ENCODE data around the gene RIC8A. TPM values are rescaled to one million over a fixed set of nuclear protein-coding genes. Genes with fewer than 3 reads are reported as not detected.
A peak's percentile ranks its signal among the peaks of the same experiment; 100 is the strongest.

RIC8A gene
- total RNA-seq, 1 experiment from 2014 or later, result 56.2 TPM

- peaks cover 9% of the 10 kb centered on the region for H3K4me1 ChIP-seq (ENCODE audit: low read length)
- H4K20me1 ChIP-seq (ENCODE audit: insufficient read depth, low read depth, low read length), result peaks cover 15% of the 10 kb centered on the region
- H3K27ac ChIP-seq (ENCODE audit: low read length), result no peak overlapping the region
- H2AFZ ChIP-seq (ENCODE audit: low read length), result no peak overlapping the region
- H3K4me2 ChIP-seq (ENCODE audit: low read depth, low read length, poor library complexity, severe bottlenecking), result no peak overlapping the region
- no peaks in the 10 kb centered on the region for H3K27me3 ChIP-seq (ENCODE audit: low read length)
- peaks cover 17% of the 10 kb centered on the region for H3K79me2 ChIP-seq (ENCODE audit: low read length)
- H3K9me2 ChIP-seq (replicated peaks; ENCODE audit: insufficient read depth, low read length), result no peaks in the 10 kb centered on the region
- H3K9me3 ChIP-seq (ENCODE audit: low read length), result no peaks in the 10 kb centered on the region
- H3K9ac ChIP-seq (ENCODE audit: low read length), result no peak overlapping the region
- H3K36me3 ChIP-seq (ENCODE audit: insufficient read depth, low read length), result peaks cover 4% of the 10 kb centered on the region
- no peak overlapping the region for H3K4me3 ChIP-seq (ENCODE audit: low read length)
- DNase-seq, result no peak
Observed at GRCh38 chr11:202490-202889, 5.0 kb upstream of the RIC8A start.

DNA sequence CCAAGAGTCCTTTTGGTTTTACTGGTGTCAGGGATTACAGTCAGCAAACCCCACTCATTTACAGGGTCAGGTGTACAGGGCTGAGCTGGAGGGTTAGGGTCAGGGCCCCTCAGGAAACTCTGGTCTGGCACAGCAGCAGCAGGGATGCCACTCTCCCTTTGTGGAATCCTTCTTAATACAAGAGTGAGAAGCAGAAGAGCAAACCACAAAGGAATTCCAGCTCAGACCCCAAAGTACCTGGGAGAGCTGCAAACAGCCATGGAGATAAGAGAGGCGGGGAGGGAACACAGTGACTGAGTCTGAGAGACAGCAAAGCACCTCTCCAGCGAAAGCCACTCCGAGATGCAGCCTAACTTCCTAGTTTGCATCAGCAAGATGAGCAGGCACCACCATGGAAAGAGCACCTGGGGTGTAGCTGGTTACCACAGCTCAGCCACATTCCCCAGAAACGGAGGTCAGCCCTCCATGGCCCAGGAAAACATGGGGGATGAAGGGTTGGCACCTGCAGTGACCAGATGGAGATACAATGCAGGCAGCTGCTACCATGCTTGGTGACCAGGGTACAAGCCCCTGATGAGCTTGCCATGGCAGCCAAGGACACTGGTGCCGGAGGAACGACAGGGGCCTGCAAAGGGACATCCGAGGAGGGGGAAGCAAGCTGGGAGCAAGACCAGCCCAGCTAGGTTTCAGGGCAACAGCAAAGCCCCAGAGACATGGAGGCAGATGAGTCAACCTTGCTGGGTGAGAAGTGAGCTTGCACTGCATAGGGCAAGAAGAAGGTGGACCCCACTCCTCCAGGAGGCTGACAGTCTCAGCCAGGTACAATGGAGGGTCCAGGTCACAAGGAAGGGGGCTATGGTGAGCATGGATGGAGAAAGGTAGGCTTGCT is 4.2 kb upstream of the RIC8A start:
- H3K9ac ChIP-seq (ENCODE audit: low read length), result no peak overlapping the region
- H3K4me1 ChIP-seq (ENCODE audit: low read length), result peaks cover 9% of the 10 kb centered on the region
- H3K4me3 ChIP-seq (ENCODE audit: low read length), result no peak overlapping the region
- H3K9me3 ChIP-seq (ENCODE audit: low read length), result no peaks in the 10 kb centered on the region
- no peak overlapping the region for H2AFZ ChIP-seq (ENCODE audit: low read length)
- peak; percentile 38 for DNase-seq
- H3K27me3 ChIP-seq (ENCODE audit: low read length), result no peaks in the 10 kb centered on the region
- H3K27ac ChIP-seq (ENCODE audit: low read length), result no peak overlapping the region
- no peaks in the 10 kb centered on the region for H3K9me2 ChIP-seq (replicated peaks; ENCODE audit: insufficient read depth, low read length)
- peaks cover 4% of the 10 kb centered on the region for H3K36me3 ChIP-seq (ENCODE audit: insufficient read depth, low read length)
- peaks cover 22% of the 10 kb centered on the region for H3K79me2 ChIP-seq (ENCODE audit: low read length)
- peaks cover 15% of the 10 kb centered on the region for H4K20me1 ChIP-seq (ENCODE audit: insufficient read depth, low read depth, low read length)
- no peak overlapping the region for H3K4me2 ChIP-seq (ENCODE audit: low read depth, low read length, poor library complexity, severe bottlenecking)

DNA sequence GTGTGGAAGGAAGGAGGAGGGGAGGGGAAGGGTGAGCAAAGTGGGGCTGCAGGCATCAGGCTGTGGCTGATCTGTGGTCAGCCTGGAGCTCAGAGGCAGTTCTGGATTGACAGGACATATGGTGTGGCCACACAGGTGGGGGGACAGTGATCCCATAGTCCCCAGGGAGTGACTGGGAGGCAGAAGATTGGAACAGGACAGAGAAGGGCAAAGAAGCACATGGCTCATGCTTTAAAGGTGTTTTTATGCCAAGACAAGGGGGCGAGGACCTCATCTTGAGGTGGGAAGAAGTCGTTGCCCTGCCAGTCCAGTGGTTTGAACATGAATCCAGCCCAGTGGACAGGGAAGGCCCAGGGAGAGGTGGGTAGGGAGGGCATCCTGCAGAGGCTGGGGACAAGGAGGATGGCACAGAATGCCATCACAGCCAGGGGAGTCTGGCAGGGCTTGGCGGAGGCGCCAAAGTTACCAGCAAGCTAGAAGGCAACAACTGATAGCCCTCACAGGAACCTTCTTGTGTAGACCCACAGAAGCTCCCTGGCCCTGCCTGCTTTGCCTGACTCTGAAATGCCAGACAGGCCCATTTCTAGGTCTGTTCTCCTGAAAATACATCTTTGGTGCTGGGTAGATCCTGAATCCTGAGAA is 3.4 kb upstream of the RIC8A start:
- Histone ChIP-seq H2AFZ (ENCODE audit: low read length) (no peak overlapping the region), H3K4me3 (ENCODE audit: low read length) (no peak overlapping the region), H3K27me3 (ENCODE audit: low read length) (no peaks in the 10 kb centered on the region), H3K9me3 (ENCODE audit: low read length) (no peaks in the 10 kb centered on the region), H4K20me1 (ENCODE audit: insufficient read depth, low read depth, low read length) (peaks cover 15% of the 10 kb centered on the region), H3K27ac (ENCODE audit: low read length) (no peak overlapping the region), H3K4me1 (ENCODE audit: low read length) (peaks cover 9% of the 10 kb centered on the region), H3K9ac (ENCODE audit: low read length) (no peak overlapping the region), H3K36me3 (ENCODE audit: insufficient read depth, low read length) (peaks cover 4% of the 10 kb centered on the region), H3K79me2 (ENCODE audit: low read length) (peaks cover 28% of the 10 kb centered on the region), H3K9me2 (replicated peaks; ENCODE audit: insufficient read depth, low read length) (no peaks in the 10 kb centered on the region), H3K4me2 (ENCODE audit: low read depth, low read length, poor library complexity, severe bottlenecking) (no peak overlapping the region)
- DNase-seq, result no peak

DNA sequence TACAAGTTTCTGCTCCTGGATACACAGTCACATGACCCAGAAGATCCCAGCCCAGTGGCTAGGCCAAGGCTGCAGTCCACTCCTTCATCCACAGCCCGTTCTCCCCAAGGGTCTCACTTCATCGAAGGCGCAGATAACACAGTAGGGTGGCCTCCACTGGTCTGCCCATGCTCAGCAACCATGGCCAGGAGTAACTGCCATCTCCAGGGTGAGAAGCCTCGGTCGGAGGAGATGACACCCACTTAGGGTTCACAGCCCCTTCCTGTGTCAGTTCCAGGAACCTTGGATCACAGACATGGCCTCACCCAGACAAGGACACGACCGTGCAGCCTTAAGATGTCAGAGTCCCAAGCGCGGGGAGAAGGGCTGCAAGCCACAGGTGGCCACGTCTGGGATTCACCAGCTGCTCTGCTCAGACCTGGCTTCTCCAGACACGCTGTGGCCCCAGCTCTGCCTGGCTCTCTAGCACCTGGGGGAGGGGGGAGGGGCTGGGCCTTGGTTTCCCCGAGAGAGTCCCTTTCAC is 2.9 kb upstream of the RIC8A start:
- Histone ChIP-seq H2AFZ (ENCODE audit: low read length) (no peak overlapping the region), H3K4me1 (ENCODE audit: low read length) (peaks cover 14% of the 10 kb centered on the region), H3K27me3 (ENCODE audit: low read length) (no peaks in the 10 kb centered on the region), H3K4me2 (ENCODE audit: low read depth, low read length, poor library complexity, severe bottlenecking) (no peak overlapping the region), H3K9me2 (replicated peaks; ENCODE audit: insufficient read depth, low read length) (no peaks in the 10 kb centered on the region), H3K9ac (ENCODE audit: low read length) (no peak overlapping the region), H3K27ac (ENCODE audit: low read length) (no peak overlapping the region), H3K79me2 (ENCODE audit: low read length) (peaks cover 34% of the 10 kb centered on the region), H3K36me3 (ENCODE audit: insufficient read depth, low read length) (peaks cover 4% of the 10 kb centered on the region), H3K4me3 (ENCODE audit: low read length) (no peak overlapping the region), H4K20me1 (ENCODE audit: insufficient read depth, low read depth, low read length) (peaks cover 21% of the 10 kb centered on the region), H3K9me3 (ENCODE audit: low read length) (no peaks in the 10 kb centered on the region)
- no peak for DNase-seq

- Histone ChIP-seq H3K9me3 (ENCODE audit: low read length) (no peaks in the 10 kb centered on the region), H3K9ac (ENCODE audit: low read length) (peak overlapping the region; percentile 97), H3K9me2 (replicated peaks; ENCODE audit: insufficient read depth, low read length) (no peaks in the 10 kb centered on the region), H3K4me3 (ENCODE audit: low read length) (peak overlapping the region; percentile 92; the same call in 1 of the 2 replicates), H3K79me2 (ENCODE audit: low read length) (peaks cover 41% of the 10 kb centered on the region), H2AFZ (ENCODE audit: low read length) (no peak overlapping the region), H4K20me1 (ENCODE audit: insufficient read depth, low read depth, low read length) (peaks cover 27% of the 10 kb centered on the region), H3K4me1 (ENCODE audit: low read length) (peaks cover 22% of the 10 kb centered on the region), H3K27me3 (ENCODE audit: low read length) (no peaks in the 10 kb centered on the region), H3K27ac (ENCODE audit: low read length) (no peak overlapping the region), H3K4me2 (ENCODE audit: low read depth, low read length, poor library complexity, severe bottlenecking) (peak overlapping the region; percentile 86), H3K36me3 (ENCODE audit: insufficient read depth, low read length) (peaks cover 9% of the 10 kb centered on the region)
- DNase-seq, result no peak
Observed at GRCh38 chr11:205221-206001, 2.1 kb upstream of the RIC8A start.

DNA sequence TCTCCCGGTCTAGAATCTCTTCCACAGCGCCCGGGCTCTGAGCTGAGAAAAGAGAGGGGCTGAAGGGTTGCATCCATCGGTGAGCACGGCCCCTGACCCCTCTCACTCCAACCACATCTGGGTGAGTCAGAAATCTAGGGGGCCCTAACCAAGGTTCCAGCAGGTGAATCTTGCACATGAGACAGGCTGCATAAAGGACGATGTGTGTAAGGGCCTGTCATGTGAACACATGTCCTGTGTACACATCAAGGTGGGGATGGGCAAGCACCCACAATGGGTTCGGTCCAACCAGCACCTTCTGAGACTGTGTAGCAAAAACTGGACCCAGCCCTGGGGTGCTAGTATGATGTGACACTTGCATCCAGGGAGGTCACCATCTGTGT is 1.5 kb upstream of the RIC8A start:
- Histone ChIP-seq H4K20me1 (ENCODE audit: insufficient read depth, low read depth, low read length) (peaks cover 29% of the 10 kb centered on the region), H3K4me1 (ENCODE audit: low read length) (peaks cover 23% of the 10 kb centered on the region), H3K4me3 (ENCODE audit: low read length) (peak overlapping the region; percentile 92), H3K4me2 (ENCODE audit: low read depth, low read length, poor library complexity, severe bottlenecking) (peak overlapping the region; percentile 86), H3K9me2 (replicated peaks; ENCODE audit: insufficient read depth, low read length) (no peaks in the 10 kb centered on the region), H2AFZ (ENCODE audit: low read length) (no peak overlapping the region), H3K9ac (ENCODE audit: low read length) (peak overlapping the region; percentile 97), H3K27ac (ENCODE audit: low read length) (no peak overlapping the region), H3K27me3 (ENCODE audit: low read length) (no peaks in the 10 kb centered on the region), H3K79me2 (ENCODE audit: low read length) (peaks cover 47% of the 10 kb centered on the region), H3K36me3 (ENCODE audit: insufficient read depth, low read length) (peaks cover 14% of the 10 kb centered on the region), H3K9me3 (ENCODE audit: low read length) (no peaks in the 10 kb centered on the region)
- no peak for DNase-seq

DNA sequence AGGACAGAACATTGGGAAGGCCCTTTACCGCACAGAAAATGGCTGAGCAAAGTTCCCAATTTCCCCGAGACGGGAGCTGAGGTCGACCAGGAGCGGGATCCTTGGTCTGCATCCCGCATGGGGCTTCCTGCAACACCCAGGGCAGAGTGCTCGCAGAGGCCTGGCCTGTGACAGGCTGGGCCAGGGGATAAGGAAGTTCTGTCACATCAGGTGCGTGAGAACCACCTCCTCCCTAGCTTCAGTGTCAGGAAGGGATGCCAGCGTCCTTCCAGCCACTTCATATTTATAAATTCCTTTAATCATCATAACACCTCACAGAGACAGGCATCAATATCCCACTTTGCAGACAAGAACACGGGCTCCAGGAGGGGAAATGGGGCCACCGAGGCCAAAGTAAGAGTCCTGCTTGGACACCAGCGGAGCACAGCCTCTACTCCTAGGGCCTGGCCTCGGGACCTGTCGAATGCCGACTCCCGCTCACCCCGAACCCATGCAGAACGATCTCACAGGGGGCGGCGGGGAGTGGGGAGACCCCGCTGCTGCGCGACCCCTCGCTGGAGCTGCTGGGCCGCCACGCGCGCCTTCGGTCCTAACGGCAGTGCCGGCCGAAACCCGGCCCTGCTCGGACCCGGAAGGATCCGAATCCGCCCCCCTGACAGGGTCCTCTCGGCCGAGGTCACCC is 841 bp upstream of the RIC8A start:
- H3K27me3 ChIP-seq (ENCODE audit: low read length), result no peaks in the 10 kb centered on the region
- H3K4me3 ChIP-seq (ENCODE audit: low read length), result peak overlapping the region; percentile 92
- H3K27ac ChIP-seq (ENCODE audit: low read length), result no peak overlapping the region; the same call in 1 of the 2 replicates
- H2AFZ ChIP-seq (ENCODE audit: low read length), result no peak overlapping the region
- H3K9me3 ChIP-seq (ENCODE audit: low read length), result no peaks in the 10 kb centered on the region
- peak overlapping the region; percentile 86 for H3K4me2 ChIP-seq (ENCODE audit: low read depth, low read length, poor library complexity, severe bottlenecking)
- peak overlapping the region; percentile 97 for H3K9ac ChIP-seq (ENCODE audit: low read length)
- peaks cover 29% of the 10 kb centered on the region for H4K20me1 ChIP-seq (ENCODE audit: insufficient read depth, low read depth, low read length)
- peaks cover 19% of the 10 kb centered on the region for H3K36me3 ChIP-seq (ENCODE audit: insufficient read depth, low read length)
- H3K9me2 ChIP-seq (replicated peaks; ENCODE audit: insufficient read depth, low read length), result no peaks in the 10 kb centered on the region
- H3K79me2 ChIP-seq (ENCODE audit: low read length), result peaks cover 54% of the 10 kb centered on the region
- H3K4me1 ChIP-seq (ENCODE audit: low read length), result peaks cover 23% of the 10 kb centered on the region
- peak; percentile 63 for DNase-seq

Measured in Karpas-422 (cell line).